SU-DHL-6 (cell line): ENCODE data around the gene WWOX.

Source experiments
- CTCF ChIP-seq: fragments of 200-600 bp; sonication (generic); IDR thresholded peaks from one replicate; pipeline ENCODE4 v1.5.1; 2017; ENCODE audit warnings: antibody characterized with exemption, mild to moderate bottlenecking, low read length, moderate library complexity; ENCODE audit not compliant: insufficient read depth, poor library complexity, severe bottlenecking
- EZH2phosphoT487 ChIP-seq: fragments of 200-600 bp; sonication (generic), shearing (Covaris generic); conservative IDR thresholded peaks from 2 replicates; pipeline ENCODE4 v1.6.1; 2018; ENCODE audit warnings: mild to moderate bottlenecking, antibody characterized with exemption, low read length, moderate library complexity, mixed read lengths

GRCh38 chr16:78097548-78097947, 1.9 kb upstream of the WWOX start:
- TF ChIP-seq CTCF (no peak), EZH2phosphoT487 (no peak)
